ACHN (cell line): ENCODE measurements around the gene BRAT1.
"Not testable (repeated sequence)": the region's sequence is repeated elsewhere in the genome, so short reads cannot be mapped to it uniquely, and the experiment has no call there.

Experiments
- DNase-seq: peaks from one replicate; pipeline ENCODE4 v3.0.0-alpha.2; 2015
- in situ Hi-C: cut with HindIII; loops from 2 replicates; pipeline ENCODE4 v1.10.0; 2017; ENCODE audit warnings: low sequenced_read_pairs, low pct_ligation_motif_present, low pct_unique_long_range_greater_than_20kb

The BRAT1 gene

DNA sequence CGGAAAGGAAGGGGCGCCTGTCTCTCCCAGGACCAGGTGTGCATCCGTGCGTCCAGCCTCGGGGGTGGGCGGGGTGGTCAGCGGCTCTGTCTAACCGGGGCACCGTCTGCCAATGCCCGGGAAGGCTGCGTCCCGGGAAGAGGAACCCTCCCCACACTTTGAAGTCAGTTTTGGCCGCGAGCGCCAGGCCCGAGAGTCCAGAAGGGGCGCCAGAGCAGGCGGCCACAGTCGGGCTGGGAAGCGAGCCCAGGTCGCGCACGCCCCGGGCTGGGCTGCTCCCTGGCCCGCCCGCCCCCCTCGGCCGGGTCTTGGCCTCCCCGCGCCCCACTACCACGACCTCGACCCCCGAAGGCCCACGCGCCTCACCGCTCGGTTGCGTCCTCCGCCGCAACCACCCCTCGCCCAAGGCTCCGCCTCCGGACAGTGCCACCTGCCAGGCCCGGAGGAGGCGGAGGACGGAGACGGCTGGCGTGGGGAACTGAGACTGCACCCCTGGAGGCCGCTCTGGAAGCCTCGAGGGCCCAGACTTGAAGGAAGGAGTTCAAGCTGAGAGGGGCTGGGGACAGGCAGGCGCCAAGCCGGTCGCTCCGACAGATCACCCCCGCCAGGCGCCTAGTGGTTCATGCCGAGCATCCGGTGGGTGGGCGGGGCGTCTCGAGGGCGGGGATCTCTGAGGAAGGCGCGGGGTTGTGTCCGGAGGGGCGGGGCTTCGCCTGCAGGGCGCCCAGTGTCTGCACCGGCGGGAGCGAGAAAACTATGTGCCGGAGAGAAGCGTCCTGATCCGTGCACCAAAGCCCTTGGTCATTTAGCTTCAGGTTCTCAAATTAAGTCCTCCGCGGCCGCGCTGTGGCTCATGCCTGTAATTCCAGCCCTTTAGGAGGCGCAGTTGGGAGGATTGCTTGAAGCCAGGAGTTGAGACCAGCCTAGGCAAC, at the start of gene BRAT1:
BRAT1 (minus strand) TSS at position 404 of the 932 bp plus-strand sequence. CDS start 1,093 bp downstream, outside the sequence.
- in situ Hi-C loops: no loop called here
- peak; percentile 99 for DNase-seq

DNA sequence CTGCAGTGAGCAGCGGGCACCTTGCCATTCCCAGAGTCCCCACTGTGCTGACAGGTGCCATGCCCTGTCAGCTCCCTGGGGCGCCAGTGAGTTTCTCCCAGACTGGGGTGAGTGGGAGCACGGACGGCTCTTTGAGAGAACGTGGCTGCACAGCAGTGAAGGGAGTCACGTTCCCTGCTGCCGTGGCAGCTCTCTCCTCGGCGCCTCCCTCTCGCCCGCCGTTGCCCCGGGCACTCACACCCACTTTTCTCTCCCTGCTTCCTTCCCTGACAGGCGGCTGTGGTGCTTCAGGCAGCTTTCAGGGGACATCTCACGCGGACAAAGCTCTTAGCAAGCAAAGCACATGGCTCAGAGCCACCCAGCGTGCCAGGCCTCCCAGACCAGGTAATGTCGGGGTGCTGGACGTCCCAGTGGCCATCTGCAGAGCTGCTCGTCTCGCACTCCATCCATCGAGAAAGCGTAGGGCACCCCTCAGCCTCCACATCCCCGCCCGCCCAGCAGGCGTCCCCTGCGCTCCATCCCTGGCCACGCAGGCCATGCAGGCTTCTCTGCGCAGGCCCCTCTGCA, 49.4 kb upstream of the BRAT1 start:
- no peak for DNase-seq
- in situ Hi-C loops: no loop called here

DNA sequence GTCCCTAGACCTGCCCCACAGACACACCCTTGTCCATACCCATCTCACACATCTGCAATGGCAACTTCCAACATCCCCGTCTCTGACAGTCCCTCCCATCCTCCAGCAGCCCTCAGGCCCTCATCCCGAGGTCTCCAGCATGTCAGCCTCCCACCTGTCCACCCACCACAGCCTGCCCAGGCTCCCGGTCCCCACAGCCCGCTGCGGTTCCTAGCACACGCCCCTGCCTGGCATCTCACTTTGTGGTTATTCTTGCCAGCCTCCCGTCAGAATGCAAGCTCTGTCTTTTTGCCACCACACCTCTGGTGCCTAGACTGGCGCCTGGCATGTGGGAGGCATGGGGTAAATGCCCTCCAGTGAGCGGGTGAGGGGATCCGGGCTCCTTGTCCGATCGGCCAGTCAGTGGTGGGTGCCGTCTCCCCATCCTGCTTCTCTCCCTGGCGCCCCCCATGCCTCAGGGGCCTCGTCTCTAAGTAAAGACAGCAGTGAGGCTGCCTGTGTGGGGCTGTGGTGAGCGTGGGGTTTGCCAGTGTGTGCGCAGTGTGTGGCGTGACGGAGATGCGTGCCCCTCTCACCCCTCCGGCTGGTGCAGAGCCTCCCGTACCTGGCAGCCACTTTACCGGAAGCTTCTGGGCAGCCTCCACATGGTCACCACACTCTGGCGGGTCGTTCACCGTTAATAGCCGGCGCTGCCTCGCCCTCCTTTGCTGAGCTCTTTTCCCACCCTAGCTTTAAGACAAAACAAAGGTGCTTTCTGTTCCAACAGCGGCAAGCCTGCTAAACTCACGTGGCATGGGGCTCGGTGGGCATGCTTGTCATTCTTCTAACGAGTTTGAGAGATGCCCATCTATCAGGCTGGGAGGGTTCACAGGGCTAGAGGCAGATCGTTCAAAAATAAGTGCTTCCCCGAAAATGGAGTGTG, 48.0 kb upstream of the BRAT1 start:
- in situ Hi-C loops: no loop called here
- no peak for DNase-seq

DNA sequence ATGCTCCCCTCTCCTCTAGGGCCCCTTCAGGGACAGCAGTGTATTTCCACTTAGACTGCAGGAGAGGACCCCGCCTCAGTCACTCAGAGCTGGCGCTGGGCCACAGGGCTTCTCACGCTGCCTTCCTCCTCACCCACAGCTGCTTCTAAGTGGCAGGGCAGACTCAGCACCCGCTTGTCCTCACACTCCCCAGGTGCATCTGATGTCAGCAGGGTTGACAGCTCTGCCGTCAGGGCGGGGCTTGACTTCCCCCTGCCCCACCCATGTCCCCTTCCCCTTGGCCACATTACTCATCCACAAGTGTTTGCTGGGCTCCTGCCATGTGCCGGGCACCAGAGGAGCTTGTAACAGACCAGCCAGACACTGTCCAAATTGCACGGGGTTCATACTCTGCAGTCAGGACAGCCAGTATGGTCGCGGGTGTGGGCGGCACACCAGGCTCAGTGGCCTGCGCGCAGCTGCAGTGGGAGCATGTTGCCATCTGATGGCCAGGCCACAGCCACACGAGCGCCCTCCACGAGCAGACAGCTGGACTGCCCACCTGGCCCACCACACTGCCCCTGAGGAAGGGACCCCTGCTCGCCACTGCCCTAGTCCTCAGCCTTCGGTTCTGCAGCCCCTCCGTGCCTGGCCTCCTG, 47.2 kb upstream of the BRAT1 start:
- in situ Hi-C loops: no loop called here
- no peak for DNase-seq

DNA sequence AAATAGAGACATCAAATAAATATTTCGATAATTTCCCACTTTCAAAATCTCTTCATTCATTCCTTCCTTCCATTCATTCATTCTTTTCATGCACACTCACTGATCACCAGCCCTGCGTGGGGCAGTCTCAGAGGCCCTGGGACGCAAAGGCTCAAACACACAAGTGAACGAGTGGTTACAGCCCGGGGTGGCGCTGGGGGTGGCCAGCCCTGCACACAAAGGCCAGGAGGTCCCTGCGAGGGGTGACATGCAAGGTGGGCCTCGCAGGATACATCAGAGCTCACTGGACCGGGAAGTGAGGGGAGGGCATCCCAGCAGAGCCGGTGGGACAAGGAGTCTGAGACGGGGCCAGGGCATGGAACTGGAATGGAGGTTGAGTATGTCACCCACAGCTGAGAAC, 46.6 kb upstream of the BRAT1 start:
- DNase-seq: no peak
- in situ Hi-C loops: no loop called here

DNA sequence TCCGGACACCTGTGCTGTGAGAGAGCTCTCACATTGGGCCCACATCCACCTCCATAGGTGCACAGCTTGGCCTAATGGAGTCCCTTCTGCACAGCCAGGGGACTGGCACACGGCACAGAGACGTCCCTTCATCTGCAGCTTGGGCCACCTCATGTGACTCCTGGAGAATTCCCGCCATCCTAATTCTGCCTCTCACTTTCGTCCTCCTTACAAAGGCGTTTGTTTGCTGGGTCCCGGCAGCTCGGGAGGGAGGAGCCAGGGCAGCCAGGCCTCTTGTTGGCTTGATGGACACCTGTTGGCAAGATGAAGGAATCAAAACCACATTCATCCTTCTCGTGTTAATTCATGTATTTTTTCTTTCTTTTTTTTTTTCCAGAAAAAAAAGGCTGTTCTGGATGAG, 45.7 kb upstream of the BRAT1 start:
- in situ Hi-C loops: no loop called here
- DNase-seq: no peak

DNA sequence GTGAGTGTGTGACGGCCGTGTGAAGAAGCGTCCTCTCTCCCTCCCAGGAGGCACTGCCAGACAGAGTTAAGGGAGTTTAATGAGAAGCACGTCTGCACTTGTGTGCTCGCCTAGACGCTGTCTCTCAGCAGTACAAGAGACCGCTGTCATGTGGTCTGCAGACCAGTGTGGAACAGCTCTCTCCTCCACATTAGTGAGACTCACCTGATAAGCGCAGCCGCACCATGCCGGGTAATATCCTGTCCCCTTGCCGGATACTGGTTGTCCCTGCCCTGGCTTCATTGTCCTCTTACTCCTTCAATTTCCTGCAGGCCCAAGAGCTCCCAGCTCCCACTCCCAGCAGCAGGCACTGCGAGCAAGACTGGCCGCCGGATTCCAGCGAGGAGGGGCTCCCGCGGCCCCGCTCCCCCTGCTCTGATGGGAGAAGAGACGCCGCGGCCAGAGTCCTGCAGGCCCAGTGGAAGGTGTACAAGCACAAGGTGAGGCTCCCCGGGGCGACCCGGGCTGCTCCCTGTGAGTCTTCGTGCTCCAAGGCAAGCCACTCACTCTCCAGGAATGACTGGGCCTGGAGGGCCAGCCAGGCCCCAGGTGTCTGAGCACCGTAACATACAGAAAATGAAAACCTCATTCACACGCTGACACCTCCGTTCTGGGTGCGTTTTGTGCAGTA, 43.0 kb upstream of the BRAT1 start:
- DNase-seq: no peak
- in situ Hi-C loops: no loop called here

DNA sequence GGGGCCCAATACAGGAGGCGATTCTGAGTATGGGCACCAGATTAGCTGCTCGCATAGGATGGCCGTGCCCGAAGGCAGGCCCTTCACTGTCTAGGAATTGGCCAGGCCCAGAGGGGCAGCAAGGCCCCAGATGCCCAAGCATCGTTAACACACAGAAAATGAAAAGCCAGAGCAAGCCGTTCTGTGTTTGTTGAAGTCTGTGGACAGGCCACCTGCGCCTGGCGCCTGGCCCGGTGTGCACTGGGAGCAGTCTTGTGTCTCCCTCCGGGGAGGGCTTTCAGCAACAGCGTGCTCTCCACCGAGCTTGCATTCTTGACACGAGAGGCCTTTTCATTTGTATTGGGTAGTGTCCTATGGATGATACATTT, 41.9 kb upstream of the BRAT1 start:
- DNase-seq: no peak
- in situ Hi-C loops: no loop called here

DNA sequence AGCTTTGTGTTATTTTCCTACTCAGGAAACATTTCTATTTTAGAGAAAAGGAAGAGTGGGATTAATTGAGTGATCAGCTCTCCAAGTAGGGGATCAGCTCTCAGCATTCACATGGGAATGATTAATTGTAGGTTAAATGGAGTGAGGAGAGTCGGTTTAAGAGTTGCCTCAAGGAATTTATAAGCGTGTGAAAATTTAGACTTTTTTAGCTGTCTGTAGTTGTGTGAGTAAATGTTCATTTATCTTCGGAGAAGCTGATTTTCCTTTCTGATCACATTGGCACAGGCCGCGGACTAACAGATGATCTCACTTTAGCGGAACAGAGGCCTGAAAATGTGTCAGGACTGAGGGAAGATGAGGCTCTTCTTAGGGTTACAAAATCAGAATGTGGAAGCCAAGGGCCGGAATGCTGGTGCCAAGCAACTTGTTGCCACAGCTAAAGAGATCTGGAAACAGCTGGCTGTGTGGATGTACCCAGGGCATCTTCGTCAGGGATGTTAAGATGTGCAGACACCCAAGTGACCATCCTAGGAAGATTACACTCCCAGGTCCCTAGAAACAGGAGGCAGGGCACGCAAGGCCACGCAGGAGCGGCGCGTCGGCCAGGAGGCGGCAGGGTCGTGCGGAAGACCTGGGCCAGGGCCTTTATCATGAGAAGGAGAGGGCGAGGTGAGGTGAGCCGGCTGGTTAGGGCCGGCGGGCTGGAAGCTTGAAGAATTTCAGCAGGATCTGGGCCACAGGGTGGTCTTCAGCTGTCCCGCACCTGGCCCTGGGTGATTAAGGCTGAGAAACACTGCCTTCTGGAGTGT, 41.3 kb upstream of the BRAT1 start:
- DNase-seq: no peak
- in situ Hi-C loops: no loop called here

DNA sequence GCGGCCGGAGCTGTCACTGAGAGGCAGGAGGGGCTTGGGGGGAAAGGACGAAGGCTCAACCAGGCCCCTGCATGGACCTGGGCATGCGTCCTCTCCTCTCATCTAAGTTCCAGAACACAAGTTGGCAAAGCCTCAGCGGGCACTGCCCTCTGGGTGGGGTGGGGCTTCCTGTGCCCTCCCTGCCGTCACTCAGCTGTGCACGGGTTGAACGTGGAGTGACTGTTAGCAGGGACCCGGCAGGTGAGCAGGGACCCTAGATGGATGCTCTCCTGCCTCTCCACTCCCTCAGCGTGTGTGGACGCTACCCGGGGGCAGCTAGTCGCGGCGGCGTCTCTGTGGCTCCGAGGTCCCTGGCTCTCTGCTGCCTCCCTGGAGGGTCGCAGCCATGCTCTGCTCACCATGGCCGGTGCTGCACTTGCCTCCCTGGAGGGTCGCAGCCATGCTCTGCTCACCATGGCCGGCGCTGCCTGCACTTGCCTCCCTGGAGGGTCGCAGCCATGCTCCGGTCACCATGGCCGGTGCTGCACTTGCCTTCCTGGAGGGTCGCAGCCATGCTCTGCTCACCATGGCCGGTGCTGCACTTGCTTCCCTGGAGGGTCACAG, 40.0 kb upstream of the BRAT1 start:
- in situ Hi-C loops: no loop called here
- no peak for DNase-seq

DNA sequence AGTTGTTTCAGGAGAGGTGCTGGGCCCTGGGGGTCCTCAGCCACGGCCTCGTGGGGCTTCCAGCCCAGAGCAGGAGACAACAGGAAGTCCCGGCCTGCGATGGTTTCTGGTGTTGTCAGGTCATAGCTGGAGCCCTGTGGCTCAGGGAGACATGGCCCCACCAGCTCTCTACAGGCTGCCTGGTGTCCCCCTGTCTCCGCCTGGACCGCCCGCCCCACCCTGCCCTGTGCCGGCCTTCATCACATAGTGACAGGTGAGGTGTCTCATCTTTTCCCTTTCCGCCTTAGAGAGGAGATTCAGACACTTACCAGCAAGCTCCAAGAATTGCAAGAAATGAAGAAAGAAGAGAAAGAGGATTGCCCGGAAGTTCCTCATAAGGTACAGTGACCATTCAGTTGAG, 39.3 kb upstream of the BRAT1 start:
- in situ Hi-C loops: no loop called here
- no peak for DNase-seq

DNA sequence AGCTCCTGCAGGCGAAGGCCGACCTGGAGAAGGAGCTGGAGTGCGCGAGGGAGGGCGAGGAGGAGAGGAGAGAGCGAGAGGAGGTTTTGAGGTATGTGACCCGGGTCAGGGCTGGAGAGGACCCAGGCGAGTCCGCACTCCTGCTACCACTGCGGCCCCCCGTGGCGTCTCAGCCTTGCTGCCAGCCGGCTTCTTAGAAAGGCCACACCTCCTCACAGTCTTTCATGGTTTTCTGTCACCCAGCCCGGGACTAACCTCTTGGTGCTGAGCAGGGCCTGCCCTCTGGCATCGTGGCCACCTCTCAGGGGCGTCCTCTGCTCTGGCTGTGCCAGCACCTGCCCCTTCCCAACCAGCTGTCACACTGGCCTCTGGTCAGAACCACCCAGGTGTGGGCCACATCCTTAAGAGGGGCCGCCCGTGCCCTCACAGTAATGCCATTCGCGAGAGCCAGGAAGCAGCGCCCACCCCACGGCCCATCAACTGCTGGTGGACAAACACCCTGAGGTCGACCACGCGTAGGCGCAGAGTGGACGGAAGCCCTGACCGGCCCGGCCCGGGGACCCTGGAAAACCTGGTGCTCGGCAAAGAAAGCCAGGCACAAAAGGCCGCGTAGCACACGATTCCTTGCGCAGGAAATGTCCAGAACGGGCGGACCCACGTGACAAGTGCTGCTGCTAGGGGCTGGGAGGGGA, 37.9 kb upstream of the BRAT1 start:
- DNase-seq: no peak
- in situ Hi-C loops: no loop called here

DNA sequence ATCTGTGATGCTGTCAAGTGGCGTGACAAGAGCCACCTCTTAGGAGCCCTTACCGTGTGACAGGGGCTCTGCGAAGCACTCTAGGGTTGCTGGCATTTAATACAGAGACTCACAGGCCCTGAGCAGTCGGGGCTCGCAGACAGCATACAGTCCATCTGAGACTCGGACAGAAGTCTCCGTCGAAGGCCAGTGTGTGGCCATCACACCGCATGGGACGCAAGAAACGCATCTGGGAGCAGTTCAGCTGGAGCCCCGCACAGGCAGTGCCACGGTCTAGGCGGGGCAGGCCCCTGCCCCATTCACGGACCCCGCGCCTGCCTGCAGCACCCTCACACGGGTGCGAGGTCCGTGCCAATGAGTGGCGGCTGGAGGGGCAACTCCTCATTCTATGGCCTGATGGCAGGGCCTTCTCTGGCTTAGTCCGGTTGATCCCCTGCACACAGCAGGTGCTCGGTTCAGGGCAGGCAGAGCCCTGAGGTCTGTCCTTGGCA, 37.1 kb upstream of the BRAT1 start:
- no peak for DNase-seq
- in situ Hi-C loops: no loop called here

DNA sequence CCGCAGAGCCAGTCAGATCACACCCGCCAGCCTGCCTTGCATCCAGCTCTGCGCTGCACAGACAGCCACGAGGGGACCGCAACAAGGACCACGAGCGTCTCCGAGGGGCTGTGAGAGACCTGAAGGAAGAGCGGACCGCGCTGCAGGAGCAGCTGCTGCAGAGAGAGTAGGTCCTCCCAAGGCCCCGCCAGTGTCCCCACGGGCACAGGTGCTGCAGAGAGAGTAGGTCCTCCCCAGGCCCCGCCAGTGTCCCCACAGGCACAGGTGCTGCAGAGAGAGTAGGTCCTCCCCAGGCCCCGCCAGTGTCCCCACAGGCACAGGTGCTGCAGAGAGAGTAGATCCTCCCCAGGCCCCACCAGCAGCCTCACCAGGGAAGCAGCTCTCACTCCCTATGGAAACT, 34.6 kb upstream of the BRAT1 start:
- DNase-seq, in situ Hi-C loops: not testable (repeated sequence)

DNA sequence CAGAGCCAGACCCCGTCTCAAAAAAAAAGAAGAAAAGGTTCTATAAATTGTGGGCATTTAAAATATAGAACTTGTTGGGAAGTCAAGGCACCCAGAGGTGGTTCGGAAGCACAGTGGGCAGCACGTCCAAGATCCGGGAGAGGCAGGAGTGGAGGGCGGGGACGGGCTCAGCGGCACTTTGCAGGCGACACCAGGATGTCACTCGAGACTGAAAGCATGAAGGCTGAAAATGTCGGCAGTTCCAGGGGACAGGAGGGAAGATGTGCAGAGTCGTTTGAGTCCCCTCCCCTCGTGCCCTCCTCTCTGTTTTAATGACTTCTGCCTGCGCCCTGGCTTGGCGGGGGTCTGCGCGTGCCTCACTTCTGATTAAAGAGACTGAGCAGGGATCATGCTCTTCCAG, 34.0 kb upstream of the BRAT1 start:
- no peak for DNase-seq
- in situ Hi-C loops: no loop called here

DNA sequence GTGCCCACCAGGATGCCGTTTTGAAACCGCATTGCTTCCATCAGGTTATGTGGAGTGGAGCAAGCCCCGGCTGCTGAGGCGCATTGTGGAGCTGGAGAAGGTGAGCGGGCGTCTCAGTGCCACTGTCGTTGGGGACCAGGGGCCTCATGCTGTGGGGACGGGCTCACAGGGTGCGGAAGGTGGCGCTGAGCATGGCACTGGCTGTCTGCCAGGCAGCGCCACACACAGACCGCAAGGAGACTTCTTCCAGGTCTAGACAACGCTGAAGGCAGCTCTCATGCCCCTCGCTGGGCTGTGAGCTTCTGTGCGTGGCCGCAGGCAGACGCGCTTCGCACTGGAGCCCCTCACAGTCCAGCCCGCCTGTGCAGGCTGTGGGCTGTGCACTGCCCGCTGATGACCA, 32.5 kb upstream of the BRAT1 start:
- in situ Hi-C loops: no loop called here
- no peak for DNase-seq
